H9 (cell line): ENCODE results near the gene CSTPP1. TPM values are rescaled to one million over a fixed set of nuclear protein-coding genes. Genes with fewer than 3 reads are reported as not detected.

Source experiments
- DNase-seq: peaks from one replicate; pipeline ENCODE4 v3.0.0-alpha.2; 2017
- H2AFZ ChIP-seq: one replicate; pipeline ENCODE4 v1.6.1; 2013; ENCODE audit warnings: mild to moderate bottlenecking, low read length, control low read depth, moderate library complexity
- H2AK5ac ChIP-seq: 2 replicates; pipeline ENCODE4 v1.6.1; 2013; ENCODE audit warnings: low read length, control low read depth, mixed read lengths; ENCODE audit not compliant: insufficient read length
- H2BK120ac ChIP-seq: one replicate; pipeline ENCODE4 v1.6.1; 2013; ENCODE audit warnings: low read depth, mild to moderate bottlenecking, low read length, control low read depth, inconsistent platforms; ENCODE audit not compliant: poor library complexity, severe bottlenecking
- H2BK12ac ChIP-seq: 2 replicates; pipeline ENCODE4 v1.6.1; 2013; ENCODE audit warnings: low read length, control low read depth, mixed read lengths, low read depth; ENCODE audit not compliant: insufficient read length
- H2BK15ac ChIP-seq: 2 replicates; pipeline ENCODE4 v1.6.1; 2013; ENCODE audit warnings: low read depth, low read length, control low read depth
- H2BK20ac ChIP-seq: one replicate; pipeline ENCODE4 v1.6.1; 2013; ENCODE audit warnings: low read depth, mild to moderate bottlenecking, low read length, control low read depth, inconsistent platforms; ENCODE audit not compliant: poor library complexity, severe bottlenecking
- H2BK5ac ChIP-seq: 2 replicates; pipeline ENCODE4 v1.6.1; 2013; ENCODE audit warnings: low read length, control low read depth, mixed read lengths; ENCODE audit not compliant: insufficient read length
- H3K14ac ChIP-seq: 2 replicates; pipeline ENCODE4 v1.6.1; 2013; ENCODE audit warnings: low read length, control low read depth; ENCODE audit not compliant: insufficient read depth
- H3K18ac ChIP-seq: 2 replicates; pipeline ENCODE4 v1.6.1; 2013; ENCODE audit warnings: low read depth, mild to moderate bottlenecking, mixed read lengths, low read length, control low read depth; ENCODE audit not compliant: insufficient read length
- H3K23ac ChIP-seq: 2 replicates; pipeline ENCODE4 v1.6.1; 2013; ENCODE audit warnings: low read length, control low read depth, mixed read lengths, low read depth; ENCODE audit not compliant: insufficient read length
- H3K23me2 ChIP-seq: 2 replicates; pipeline ENCODE4 v1.6.1; 2013; ENCODE audit warnings: low read depth, mild to moderate bottlenecking, mixed read lengths, low read length, control low read depth; ENCODE audit not compliant: insufficient read length, poor library complexity, severe bottlenecking
- H3K27ac ChIP-seq: 2 replicates; pipeline ENCODE4 v1.5.1; 2013; ENCODE audit warnings: low read length, control low read depth, mixed read lengths, low read depth; ENCODE audit not compliant: insufficient read length
- H3K27me3 ChIP-seq: 2 replicates; pipeline ENCODE4 v1.6.1; 2013; ENCODE audit warnings: low read length, control low read depth, inconsistent platforms; ENCODE audit not compliant: insufficient read depth
- H3K4ac ChIP-seq: 2 replicates; pipeline ENCODE4 v1.6.1; 2013; ENCODE audit warnings: low read depth, mild to moderate bottlenecking, control low read depth, inconsistent platforms, low read length, moderate library complexity
- H3K4me1 ChIP-seq: 2 replicates; pipeline ENCODE4 v1.6.1; 2013; ENCODE audit warnings: low read length, control low read depth, inconsistent platforms; ENCODE audit not compliant: insufficient read depth
- H3K4me2 ChIP-seq: 2 replicates; pipeline ENCODE4 v1.6.1; 2013; ENCODE audit warnings: low read length, control low read depth, mixed read lengths; ENCODE audit not compliant: insufficient read length, insufficient read depth
- H3K56ac ChIP-seq: 2 replicates; pipeline ENCODE4 v1.6.1; 2013; ENCODE audit warnings: low read depth, mild to moderate bottlenecking, mixed read lengths, low read length, control low read depth; ENCODE audit not compliant: insufficient read length
- H3K79me1 ChIP-seq: 2 replicates; pipeline ENCODE4 v1.6.1; 2013; ENCODE audit warnings: low read depth, mild to moderate bottlenecking, moderate library complexity, low read length, control low read depth, inconsistent platforms; ENCODE audit not compliant: insufficient read depth, poor library complexity, severe bottlenecking
- H3K79me2 ChIP-seq: 2 replicates; pipeline ENCODE4 v1.6.1; 2013; ENCODE audit warnings: low read length, control low read depth, inconsistent platforms; ENCODE audit not compliant: insufficient read depth
- H3K9ac ChIP-seq: 2 replicates; pipeline ENCODE4 v1.6.1; 2013; ENCODE audit warnings: low read length, control low read depth, mixed read lengths; ENCODE audit not compliant: insufficient read length; ENCODE audit errors: extremely low read depth
- H3K9me3 ChIP-seq: one replicate; pipeline ENCODE4 v1.6.1; 2013; ENCODE audit warnings: low read depth, low read length, inconsistent platforms; ENCODE audit not compliant: control insufficient read depth
- H3T11ph ChIP-seq: one replicate; pipeline ENCODE4 v1.6.1; 2013; ENCODE audit warnings: mild to moderate bottlenecking, low read length, control low read depth, inconsistent platforms
- H4K20me1 ChIP-seq: one replicate; pipeline ENCODE4 v1.6.1; 2013; ENCODE audit not compliant: control insufficient read depth, insufficient read length, insufficient read depth
- H4K5ac ChIP-seq: 2 replicates; pipeline ENCODE4 v1.6.1; 2013; ENCODE audit warnings: low read depth, mild to moderate bottlenecking, mixed read lengths, low read length, control low read depth; ENCODE audit not compliant: insufficient read length
- H4K8ac ChIP-seq: replicated peaks from 2 replicates; pipeline ENCODE4 v1.6.1; 2013; ENCODE audit warnings: low read length, control low read depth, mixed read lengths, low read depth; ENCODE audit not compliant: insufficient read length
- H4K91ac ChIP-seq: 2 replicates; pipeline ENCODE4 v1.6.1; 2013; ENCODE audit warnings: low read depth, mild to moderate bottlenecking, moderate library complexity, mixed read lengths, low read length, control low read depth; ENCODE audit not compliant: insufficient read length
- H3K27ac Mint-ChIP-seq, 3 experiments: 2 replicates in 2 of 3; 3 replicates in 1 of 3; pipeline ENCODE4 v1.8.0; 2020 to 2021; ENCODE audit warnings: mixed read lengths in 3 of 3, mild to moderate bottlenecking in 1 of 3, moderate library complexity in 1 of 3
- H3K27me3 Mint-ChIP-seq: 2 replicates; pipeline ENCODE4 v1.8.0; 2021; ENCODE audit warnings: low read depth, mild to moderate bottlenecking, moderate library complexity, mixed read lengths
- H3K36me3 Mint-ChIP-seq, 3 experiments: 2 replicates in 2 of 3; 3 replicates in 1 of 3; pipeline ENCODE4 v1.8.0; 2020 to 2021; ENCODE audit warnings: low read depth in 3 of 3, mixed read lengths in 3 of 3; ENCODE audit not compliant: insufficient read depth in 1 of 3
- H3K4me1 Mint-ChIP-seq, 2 experiments: 2 replicates each; pipeline ENCODE4 v1.8.0; 2020; ENCODE audit warnings: mixed read lengths in 2 of 2
- H3K4me3 Mint-ChIP-seq, 2 experiments: 2 replicates in 1 of 2; 3 replicates in 1 of 2; pipeline ENCODE4 v1.8.0; 2020 to 2021; ENCODE audit warnings: mild to moderate bottlenecking in 2 of 2, mixed read lengths in 2 of 2, moderate library complexity in 1 of 2
- H3K9me3 Mint-ChIP-seq, 2 experiments: 2 replicates in 1 of 2; 3 replicates in 1 of 2; pipeline ENCODE4 v1.8.0; 2020; ENCODE audit warnings: mild to moderate bottlenecking in 2 of 2, mixed read lengths in 2 of 2, moderate library complexity in 1 of 2
- WGBS: extraction: QIAGEN DNeasy Blood & Tissue Kit; methylation state at CpG from one replicate; pipeline ENCODE4 v1.1.7; 2013; ENCODE audit warnings: missing lambda C conversion rate, low lambda C conversion rate, mixed read lengths; ENCODE audit not compliant: insufficient read length; ENCODE audit errors: extremely low coverage; 5-methylcytosine and 5-hydroxymethylcytosine counted together
- total RNA-seq: library from RNA; stranded (reverse); gene quantifications from 2 replicates; pipeline ENCODE4 v1.2.1, GENCODE V29; 2021
- TF ChIP-seq, protein P1 (sequence below): fragments of 200-600 bp; sonication (generic); conservative IDR thresholded peaks from 3 replicates; pipeline ENCODE4 v1.8.0; 2021; ENCODE audit warnings: antibody characterized with exemption, mild to moderate bottlenecking

CSTPP1 gene
- total RNA-seq, 1 experiment from 2014 or later = 21.2 TPM

DNA sequence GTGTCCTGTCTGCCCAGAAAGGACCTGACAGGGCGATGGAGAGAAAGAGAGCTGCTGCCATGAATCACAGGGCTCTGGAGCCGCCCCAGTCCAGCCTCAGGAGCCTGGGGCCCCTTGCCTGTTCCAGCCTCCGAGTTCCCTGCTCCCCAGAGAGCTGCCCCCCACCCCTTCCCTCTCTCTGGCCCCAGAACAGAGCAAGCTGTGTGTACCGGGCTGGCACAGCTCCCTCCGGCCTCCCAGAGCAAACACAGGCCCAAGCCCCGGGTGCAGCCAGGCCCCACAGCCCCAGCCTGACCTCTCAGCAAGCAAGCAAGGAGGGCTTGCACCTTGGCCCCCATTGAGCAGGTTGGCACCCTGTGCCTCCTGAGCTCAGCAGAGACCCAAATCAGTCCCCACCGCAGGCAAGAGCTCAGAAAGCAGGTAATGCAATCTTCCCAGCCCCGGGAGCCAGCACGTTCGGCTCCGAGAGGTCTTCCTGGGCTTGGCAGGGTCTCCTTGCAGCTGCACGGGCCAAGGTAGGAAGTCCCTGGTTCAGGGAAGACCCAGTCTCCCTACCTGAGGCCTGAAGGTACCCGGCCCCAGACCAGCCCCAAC lies 248.2 kb downstream of the CSTPP1 start:
- no peak overlapping the region for H2BK5ac ChIP-seq
- no peaks in the 10 kb centered on the region for H3K79me1 ChIP-seq
- H4K5ac ChIP-seq = no peak overlapping the region
- H3K14ac ChIP-seq = peak overlapping the region; percentile 49; the same call in 1 of the 2 replicates
- no peaks in the 10 kb centered on the region for H3K27me3 ChIP-seq
- H3T11ph ChIP-seq = no peak overlapping the region
- H2BK15ac ChIP-seq = no peak overlapping the region
- Mint-ChIP-seq H3K36me3 (peaks cover 0 to 7% (median 5%) of the 10 kb centered on the region in 3 experiments; a peak in 5 of 7 replicates), H3K9me3 (no peaks in the 10 kb centered on the region), H3K27ac (peak overlapping the region in 1 of 3 experiments; percentile 75; a peak in 2 of 7 replicates), H3K4me3 (peak overlapping the region; percentile 84 to 89), H3K4me1 (peaks cover 16% of the 10 kb centered on the region in 2 experiments), H3K27me3 (peaks cover 24% of the 10 kb centered on the region)
- no peak for DNase-seq
- H2AK5ac ChIP-seq = no peak overlapping the region
- H3K56ac ChIP-seq = no peak overlapping the region
- H2AFZ ChIP-seq = no peak overlapping the region
- H2BK120ac ChIP-seq = no peak overlapping the region
- TF ChIP-seq, protein P1, sequence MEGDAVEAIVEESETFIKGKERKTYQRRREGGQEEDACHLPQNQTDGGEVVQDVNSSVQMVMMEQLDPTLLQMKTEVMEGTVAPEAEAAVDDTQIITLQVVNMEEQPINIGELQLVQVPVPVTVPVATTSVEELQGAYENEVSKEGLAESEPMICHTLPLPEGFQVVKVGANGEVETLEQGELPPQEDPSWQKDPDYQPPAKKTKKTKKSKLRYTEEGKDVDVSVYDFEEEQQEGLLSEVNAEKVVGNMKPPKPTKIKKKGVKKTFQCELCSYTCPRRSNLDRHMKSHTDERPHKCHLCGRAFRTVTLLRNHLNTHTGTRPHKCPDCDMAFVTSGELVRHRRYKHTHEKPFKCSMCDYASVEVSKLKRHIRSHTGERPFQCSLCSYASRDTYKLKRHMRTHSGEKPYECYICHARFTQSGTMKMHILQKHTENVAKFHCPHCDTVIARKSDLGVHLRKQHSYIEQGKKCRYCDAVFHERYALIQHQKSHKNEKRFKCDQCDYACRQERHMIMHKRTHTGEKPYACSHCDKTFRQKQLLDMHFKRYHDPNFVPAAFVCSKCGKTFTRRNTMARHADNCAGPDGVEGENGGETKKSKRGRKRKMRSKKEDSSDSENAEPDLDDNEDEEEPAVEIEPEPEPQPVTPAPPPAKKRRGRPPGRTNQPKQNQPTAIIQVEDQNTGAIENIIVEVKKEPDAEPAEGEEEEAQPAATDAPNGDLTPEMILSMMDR = no peak
- H4K91ac ChIP-seq = no peak overlapping the region
- H3K23me2 ChIP-seq = peaks cover 14% of the 10 kb centered on the region
- H3K4me1 ChIP-seq = no peaks in the 10 kb centered on the region
- H2BK20ac ChIP-seq = no peak overlapping the region
- H4K20me1 ChIP-seq = no peaks in the 10 kb centered on the region
- no peak overlapping the region for H3K23ac ChIP-seq
- H3K9ac ChIP-seq = no peak overlapping the region
- no peaks in the 10 kb centered on the region for H3K9me3 ChIP-seq
- H2BK12ac ChIP-seq = no peak overlapping the region
- no peak overlapping the region for H3K27ac ChIP-seq
- H3K4me2 ChIP-seq = peak overlapping the region; percentile 53
- no peak overlapping the region for H3K18ac ChIP-seq
- no peak overlapping the region for H4K8ac ChIP-seq
- no CpG with 5 or more reads among the region's 13 CpGs for WGBS
- no peak overlapping the region for H3K4ac ChIP-seq
- H3K79me2 ChIP-seq = no peaks in the 10 kb centered on the region
